GOT3 (cell line): ENCODE data around the gene EHMT1.
"Not testable (repeated sequence)": the region's sequence is repeated elsewhere in the genome, so short reads cannot be mapped to it uniquely, and the experiment has no call there.

Source experiments
- DNase-seq: peaks from one replicate; lab custom pipeline; 2025; ENCODE audit warnings: mixed read lengths; lab: John Stamatoyannopoulos, UW

Gene EHMT1

DNA sequence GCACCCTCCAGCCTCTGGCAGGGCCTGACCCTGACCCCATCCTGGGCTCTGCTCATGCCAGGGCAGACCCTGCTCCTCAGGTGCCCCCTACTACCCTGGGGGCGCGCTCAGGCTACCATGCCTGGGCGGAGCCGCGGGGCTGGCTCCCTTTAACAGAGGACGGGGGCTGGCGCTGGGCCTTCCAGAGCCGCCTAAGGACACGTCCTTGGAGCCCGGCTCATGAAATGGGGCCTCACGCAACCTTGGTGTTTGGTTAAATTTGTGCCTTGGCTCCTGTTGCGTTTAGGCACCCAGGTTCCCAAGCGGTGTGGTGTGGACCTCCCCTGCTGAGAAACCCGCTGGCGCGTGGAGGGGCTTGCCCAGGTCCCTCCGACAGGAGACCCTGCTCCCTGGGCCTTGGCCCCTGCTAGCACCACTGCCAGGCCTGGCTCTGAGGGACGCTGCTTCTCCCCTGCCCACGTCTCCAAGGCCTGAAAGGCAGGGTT, 3.4 kb upstream of the EHMT1 start:
- no peak for DNase-seq

DNA sequence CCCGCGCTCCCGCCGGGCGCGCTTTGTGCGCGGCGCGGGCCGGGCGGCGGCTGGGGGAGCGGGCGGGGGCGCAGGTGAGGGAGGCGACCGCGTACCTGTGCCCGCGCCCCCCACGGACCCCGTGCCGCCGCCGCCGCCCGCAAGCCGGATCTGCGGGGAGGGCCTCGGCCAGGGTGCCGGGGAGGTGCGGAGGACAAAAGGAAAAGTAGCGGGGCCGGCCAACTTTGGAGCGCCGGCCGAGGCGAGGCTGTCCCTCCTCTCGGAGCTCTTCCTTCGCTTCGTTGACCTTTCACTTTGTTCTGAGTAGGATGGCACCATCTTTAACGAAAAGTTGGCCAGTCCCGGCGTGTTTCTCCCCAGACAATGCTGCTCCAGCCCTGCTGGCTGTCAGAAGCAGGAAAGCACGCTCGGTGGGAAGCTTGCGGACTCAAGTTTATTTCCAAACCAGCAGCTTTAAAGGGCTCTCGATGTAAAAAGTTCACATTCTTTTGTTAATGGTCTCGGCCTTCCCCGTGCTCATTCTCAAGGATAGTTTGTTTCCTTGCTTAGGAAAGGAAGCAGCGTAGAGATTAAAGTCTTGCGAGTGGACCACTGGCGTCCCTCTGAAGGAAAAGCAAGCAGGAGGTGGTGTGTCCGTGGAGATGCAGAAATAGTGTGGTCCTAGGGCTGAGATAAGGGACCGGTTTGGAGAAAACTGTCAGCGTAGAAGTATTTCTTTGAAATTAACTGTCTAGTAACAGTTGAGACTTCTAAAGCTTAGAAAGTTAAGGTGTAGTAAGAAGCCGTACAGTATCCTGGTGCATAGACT, 639 bp downstream of the EHMT1 start:
- DNase-seq, result no peak

DNA sequence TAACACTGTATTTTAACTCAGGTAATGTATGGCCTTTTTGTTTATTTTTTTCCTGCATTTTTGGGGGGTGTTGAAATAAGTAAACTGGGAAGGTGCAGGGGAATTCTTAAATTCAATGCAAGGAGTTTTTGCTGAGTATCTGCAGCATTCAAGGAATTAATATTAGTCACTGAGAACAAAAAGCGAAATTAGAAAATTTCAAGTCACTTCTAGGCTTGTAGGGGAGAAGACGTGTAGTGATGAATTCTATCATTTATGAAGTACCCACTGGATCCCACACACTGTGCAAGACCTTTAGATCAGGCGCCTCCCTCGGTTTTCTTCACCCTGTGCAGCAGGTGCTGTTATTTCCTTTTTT, 1.2 kb downstream of the EHMT1 start:
- DNase-seq, result no peak

DNA sequence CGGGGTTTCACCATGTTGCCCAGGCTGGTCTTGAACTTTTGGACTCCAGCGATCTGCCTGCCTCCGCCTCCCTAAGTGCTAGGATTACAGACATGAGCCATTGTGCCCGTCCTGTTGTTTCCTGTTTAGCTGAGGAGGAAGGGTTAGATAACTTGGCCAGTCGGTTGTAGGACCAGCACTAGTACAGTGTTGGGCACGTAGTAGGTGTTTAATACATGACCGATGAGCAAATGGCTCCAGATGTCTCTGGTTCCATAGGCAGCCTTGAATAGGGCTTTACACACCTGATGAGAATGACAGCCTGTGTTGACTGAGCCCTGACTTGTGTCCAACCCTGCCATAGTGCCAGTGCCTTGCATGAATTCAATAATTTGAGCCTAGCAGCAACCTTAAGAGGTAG, 1.8 kb downstream of the EHMT1 start:
- DNase-seq, result no peak

DNA sequence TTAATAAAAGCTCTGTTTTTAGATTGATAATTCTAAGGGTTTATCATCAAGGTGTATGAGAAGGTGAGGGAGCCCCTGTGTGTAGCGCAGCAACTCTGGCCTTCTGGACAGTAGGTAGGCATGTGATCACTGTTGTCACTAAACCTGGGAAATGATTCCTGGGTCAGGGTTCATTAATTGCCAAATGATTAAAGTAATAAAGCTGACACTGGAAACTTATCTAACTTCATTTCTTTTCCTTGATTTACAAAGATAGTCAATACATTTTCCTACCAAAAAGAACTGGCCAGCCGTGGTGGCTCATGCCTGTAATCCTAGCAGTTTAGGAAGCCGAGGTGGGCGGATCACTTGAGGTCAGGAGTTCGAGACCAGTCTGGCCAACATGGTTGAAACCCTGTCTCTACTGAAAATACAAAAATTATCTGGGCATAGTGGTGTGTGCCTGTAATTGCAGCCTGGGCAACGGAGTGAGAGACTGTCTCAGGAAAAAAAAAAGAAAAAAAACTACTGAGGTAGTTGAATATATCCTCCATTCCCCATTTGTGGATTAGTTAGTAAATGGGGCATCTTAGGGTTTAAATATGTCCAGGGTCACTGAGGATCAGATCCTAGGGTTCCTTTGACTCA, 2.4 kb downstream of the EHMT1 start:
- no peak for DNase-seq

DNA sequence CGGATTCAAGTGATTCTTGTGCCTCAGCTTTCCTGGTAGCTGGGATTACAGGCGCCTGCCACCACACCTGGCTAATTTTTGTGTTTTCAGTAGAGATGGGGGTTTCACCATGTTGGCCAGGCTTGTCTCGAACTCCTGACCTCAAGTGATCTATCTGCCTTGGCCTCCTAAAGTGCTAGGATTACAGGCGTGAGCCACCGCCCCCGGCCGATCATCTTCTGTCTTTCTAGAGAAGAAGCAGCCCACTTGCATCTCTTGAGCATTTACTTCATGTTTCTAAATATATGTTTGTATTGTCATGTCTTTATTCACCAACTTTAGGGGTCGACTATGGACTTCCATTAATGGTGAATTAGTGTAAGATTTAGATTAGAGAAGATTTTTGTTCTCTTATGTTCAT, 3.4 kb downstream of the EHMT1 start:
- DNase-seq, result not testable (repeated sequence)

DNA sequence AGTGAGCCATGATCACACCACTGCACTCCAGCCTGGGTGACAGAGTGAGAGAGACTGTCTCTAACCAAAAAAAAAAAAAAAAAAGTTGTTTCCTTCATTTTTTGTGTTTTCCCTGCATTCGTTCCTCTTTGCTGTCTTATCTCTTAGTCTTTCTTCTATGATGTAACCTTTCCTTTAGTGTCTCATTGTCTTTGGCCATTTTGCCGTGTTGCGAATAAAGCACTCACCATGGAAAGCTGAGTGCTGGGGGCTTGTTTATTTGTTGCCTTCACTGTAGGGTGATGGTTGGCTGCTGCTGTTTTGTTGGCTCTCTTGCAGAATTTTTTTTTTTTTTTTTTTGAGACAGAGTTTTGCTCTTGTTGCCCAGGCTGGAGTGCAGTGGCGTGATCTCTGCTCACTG, 7.7 kb downstream of the EHMT1 start:
- no peak for DNase-seq

DNA sequence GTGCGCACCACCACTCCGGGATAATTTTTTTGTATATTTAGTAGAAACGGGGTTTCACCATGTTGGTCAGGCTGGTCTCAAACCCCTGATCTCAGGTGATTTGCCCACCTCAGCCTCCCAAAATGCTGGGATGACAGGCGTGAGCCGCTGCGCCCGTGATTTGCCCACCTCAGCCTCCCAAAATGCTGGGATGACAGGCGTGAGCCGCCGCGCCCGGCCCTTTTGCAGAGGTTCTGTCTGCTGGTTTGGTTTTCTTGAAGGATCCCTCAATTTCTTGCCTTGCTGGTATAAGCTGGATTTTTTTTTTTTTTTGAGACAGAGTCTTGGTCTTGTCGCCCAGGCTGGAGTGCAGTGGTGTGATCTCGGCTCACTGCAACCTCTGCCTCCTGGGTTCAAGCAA, 8.6 kb downstream of the EHMT1 start:
- DNase-seq, result not testable (repeated sequence)

DNA sequence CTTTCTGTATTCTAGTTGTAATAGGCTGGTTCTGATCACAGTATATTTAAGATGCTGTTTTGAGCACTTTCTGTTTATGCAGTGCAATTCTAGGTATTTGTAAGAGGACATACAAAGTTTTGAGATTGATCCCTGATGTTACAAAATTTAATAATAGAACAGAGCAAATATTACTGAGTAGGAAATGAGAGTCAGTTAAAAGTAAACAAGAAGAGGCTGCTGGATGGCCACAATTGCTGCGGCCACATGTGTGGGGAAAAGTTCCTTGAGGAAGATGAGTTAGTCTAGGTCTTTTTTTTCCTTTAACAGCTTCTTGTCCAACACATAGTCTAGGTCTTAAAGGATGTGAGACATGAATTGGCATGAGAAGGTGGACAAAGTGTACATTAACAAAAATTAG, 11.3 kb downstream of the EHMT1 start:
- DNase-seq, result no peak

DNA sequence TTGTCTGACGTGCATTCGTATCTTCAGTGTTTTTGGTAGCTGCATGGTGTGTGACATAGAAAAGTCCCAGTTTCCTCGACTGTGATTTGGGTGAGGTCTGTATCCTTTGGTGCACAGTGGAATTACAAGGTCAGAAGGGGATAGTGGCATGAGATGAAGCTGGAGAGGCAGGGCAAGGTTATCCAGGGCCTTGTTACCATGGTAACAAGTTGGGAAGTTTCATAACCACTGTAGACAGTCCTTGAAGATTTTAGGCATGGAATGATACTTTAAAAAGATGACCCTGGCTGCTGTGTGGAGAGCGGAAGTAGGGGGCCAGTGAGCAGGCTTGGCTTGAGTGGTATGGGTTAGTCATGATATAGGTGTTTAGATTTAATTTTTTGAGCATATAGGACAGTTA, 11.9 kb downstream of the EHMT1 start:
- no peak for DNase-seq

DNA sequence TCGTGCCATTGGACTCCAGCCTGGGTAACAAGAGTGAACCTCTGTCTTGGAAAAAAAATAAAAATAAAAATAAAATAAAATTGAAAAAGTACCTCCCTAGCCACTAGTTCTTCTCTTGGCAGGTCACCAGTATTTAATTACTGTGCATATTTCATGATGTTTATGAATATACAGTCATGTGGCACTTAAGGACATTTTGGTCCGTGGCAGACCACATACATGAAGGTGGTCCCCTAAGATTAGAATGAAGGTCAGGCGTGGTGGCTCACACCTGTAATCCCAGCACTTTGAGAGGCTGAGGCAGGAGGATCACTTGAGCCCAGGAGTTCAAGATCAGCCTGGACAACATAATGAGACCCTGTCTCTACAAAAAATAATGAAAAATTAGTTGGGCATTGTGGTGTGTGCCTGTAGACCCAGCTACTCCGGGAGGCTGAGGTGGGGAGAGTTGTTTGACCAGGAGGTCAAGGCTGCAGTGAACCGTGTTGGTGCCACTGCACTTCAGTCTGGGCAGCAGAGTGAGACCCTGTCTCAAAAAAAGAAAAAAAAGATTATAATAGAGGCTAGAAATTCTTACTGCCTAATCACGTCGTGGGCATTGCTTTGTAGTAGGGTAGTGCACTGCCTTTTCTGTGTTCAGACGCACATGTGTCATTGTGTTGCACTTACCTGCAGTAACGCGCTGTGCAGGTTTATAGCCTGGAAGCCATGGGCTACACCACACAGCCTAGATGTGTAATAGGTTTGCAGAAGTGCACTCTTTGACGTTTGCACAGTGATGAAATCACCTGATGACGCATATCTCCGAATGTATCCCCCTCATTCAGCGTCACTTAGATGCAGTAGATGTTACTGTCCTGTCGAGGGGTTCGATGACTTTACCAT, 12.8 kb downstream of the EHMT1 start:
- DNase-seq, result no peak

DNA sequence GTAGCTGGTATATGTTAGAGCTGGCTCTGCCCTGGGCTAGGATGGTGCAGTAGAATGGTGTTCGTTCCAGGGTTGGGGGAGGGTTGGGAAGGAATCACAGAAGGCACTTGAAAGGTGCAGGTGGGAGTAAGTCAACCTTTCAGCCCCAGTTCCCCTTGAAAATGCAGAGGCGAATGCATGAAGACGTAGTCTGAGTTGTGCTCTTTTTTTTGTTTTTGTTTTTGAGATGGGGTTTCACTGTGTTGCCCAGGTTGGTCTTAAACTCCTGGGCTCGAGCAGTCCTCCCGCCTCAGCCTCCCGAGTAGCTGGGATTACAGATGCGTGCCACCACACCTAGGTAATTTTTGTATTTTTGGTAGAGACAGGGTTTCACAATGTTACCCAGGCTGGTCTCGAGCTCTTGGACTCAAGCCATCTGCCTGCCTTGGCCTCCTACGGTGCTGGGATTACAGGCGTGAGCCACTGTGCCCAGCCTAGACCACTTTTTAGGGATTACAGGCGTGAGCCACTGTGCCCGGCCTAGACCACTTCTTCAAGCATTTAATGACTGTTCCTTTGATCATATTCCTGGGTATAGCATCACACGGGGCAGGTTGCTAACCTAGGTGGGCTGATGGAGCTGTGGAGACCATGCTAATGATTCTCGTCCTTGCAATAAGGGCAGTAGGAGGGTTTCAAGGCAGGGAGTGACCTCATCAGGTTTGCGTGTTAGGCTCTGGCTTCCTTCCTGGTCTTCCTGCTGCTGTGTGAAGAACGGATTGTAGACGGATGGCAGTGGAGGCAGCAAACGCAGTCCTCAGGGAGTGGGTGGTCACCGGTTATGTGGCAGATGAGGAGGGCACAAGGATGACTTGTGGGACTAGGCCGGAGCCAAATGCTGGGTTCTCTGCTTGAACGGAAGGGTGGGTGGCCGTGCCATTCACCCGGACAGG, 13.7 kb downstream of the EHMT1 start:
- DNase-seq, result no peak

DNA sequence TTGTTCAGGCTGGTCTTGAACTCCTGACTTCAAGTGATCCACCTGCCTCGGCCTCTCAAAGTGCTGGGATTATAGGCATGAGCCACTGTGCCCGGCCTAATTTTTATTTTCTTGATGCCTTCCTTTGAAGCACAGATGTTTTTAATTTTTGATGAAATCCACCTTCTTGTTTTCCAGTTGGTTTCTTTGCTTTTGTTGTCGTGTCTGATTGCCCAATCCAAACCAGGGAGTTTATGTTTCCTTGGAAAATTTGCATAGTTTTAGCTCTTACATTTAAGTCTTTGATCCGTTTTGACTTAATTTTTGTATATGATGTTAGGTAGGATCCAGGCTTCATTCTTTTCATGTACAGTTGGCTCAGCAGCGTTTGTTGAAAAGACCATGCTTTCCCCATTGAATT, 15.2 kb downstream of the EHMT1 start:
- no peak for DNase-seq

DNA sequence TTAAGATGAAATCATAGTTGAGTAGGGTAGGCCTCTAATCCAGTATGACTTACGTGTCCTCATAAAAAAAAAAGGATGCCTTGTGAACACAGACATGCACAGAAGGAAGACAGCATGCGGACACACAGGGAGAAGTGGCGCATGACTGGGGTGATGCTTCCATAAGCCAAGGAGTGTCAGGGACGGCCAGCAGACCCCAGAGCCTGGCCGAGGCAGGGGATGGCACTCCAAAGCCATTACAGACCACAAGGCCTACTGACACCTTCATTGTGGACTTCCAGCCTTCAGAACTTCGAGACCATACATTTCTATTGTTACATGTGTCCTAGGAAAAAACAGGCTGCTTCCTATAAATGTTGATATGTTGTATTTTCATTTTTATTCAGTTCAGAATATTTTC, 19.9 kb downstream of the EHMT1 start:
- DNase-seq, result no peak

DNA sequence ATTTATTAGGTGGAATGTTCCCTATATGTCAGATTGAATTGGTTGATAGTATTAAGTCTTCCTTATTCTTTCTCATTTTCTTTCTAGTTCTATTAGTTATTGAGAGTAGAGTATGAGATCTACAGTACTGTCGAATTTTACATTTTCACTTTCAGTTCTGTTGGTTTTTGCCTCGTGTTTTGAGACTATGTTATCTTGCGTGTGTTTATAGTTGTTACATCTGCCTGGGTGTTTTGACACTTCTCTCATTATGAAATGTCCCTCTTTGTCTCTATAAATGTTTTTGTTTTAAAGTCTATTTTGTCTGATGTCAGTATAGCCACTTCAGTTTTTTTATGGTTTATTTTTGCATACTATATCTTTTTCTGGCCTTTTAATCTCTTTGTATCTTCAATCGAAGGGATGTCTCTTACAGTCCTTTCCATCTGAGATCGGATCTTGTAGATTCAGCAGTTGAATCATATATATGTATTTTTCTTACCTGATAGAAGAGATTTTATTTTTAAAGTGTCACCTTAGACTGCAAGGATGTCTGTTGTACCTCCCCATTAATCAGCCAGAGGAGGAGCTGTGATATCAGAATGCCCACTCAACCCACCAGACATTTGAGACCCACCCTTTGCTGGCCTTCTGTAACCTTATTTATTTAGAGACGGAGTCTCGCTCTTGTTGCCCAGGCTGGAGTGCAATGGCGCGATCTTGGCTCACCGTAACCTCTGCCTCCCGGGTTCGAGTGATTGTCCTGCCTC, 20.7 kb downstream of the EHMT1 start:
- no peak for DNase-seq

DNA sequence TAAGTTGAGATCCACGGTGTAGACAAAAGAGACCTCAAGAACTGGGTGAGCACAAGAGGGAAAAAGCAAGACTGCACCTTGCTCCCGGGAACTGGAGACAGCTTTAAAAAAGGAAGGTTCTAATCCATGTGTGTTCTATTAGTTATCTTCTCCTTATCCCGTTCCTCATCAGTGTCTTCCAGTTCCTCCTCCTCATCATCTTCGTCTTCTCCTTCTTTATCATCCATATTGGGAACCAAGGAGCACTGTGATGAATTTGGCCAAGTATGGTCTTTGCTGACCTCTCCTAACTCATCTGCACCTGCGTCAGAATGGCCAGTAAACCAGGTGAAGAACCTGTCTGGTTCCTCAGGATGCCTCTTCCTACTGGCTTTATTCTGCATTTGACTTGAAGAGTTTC, 22.1 kb downstream of the EHMT1 start:
- DNase-seq, result no peak

DNA sequence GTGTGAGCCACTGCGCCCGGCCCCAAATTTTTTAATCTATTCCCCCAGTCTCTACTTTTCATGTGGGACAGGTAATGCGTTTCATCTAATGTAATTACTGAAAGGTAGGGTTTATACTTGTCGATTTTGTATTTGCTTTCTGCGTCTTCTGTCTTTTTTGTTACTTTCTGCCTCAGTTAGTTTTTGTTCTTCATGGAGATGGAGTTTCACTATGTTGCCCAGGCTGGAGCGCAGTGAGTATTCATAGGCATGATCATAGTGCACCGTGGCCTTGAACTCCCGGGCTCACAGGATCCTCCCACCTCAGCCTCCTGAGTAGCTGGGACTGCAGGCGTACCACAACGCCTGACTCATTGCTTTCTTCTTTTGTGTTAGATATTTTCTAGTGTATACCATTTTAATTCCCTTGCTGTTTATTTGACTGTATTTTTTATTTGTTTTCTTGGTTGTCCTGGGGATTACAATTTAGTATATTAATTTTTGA, 23.4 kb downstream of the EHMT1 start:
- DNase-seq, result no peak

DNA sequence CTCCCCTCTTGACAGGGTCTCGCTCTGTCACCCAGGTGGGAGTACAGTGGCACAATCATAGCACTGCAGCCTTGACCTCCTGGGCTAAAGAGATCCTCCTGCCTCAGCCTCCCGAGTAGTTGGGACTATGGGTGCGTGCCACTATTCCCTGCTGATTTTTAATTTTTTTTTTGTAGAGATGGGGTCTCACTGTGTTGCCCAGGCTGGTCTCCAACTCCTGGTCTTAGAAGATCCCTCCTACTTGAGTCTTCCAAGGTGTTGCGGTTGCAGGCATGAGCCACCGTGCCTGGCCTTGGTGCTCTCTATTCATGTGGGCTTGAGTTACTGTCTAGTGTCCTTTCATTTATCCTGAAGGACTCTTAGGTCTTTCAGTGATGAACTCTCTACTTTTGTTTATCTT, 24.1 kb downstream of the EHMT1 start:
- DNase-seq, result no peak

DNA sequence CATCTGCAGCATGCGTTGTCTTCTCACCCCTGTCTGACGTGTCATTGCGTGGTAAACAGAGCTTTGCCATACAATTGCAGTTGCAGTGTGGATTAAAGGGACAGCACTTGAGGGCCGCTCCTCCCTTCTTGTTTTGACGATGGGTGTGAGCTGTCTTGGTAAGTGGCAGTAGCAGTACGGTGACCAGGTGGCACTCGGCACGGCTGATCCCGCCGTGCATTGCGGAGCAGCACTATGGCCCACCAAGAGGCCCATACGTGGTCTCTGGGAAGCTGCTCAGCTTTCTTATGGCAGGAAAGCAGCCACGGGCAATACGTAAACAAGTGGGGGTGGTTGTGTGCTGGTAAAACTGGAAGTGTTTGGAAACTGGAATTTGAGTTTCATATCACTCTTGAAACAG, 25.1 kb downstream of the EHMT1 start:
- DNase-seq, result no peak

DNA sequence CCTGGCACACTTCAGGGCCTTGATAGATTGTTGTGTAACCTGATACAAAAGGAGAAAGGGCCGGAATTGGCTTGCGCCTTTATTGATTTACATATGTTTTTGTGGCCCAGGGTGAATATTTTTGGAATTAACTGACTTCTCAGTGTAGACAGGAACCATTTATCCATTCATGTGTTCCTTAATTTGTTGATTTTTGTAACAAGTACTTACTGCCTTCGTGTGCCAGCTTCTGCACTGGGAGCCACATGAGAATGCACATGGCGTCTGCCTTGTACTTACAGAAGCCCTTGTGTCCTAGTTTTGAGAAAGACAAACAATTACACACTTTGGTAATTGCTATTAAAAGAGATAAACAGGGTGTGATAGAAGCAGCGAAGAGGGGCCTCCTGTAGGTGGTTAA, 26.4 kb downstream of the EHMT1 start:
- no peak for DNase-seq

DNA sequence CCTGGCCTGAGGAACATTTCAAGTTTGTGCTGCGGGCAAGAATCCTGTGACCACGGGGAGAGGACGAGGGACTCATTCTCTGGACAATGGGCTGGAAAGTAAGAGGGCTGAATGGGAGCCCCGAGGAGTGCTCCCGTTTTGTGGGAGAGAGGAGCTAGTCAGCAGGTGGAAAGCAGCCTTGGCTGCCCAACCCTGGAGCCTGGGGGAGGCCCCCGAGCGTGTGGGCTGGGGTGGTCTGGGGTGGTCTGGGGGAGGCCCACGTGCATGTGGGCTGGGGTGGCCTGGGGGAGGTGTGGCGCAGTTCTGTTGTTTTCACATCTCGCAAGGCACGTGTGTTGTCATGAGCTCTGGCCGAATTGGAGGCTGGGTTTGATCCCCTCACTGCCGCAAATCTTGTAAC, 27.5 kb downstream of the EHMT1 start:
- no peak for DNase-seq
